Bronchial epithelial cell (primary cell): ENCODE data around the gene RNF224. TPM values are rescaled to one million over a fixed set of nuclear protein-coding genes. Genes with fewer than 3 reads are reported as not detected.

Experiments used
- DNase-seq: peaks from one replicate; pipeline ENCODE4 v3.0.0-alpha.2; 2010; ENCODE audit warnings: low read depth
- FAIRE-seq: peaks from 2 replicates; lab custom pipeline; 2011; peaks lifted over from hg19 to GRCh38; lab: Jason Lieb, UNC
- H3K27me3 ChIP-seq: 2 replicates; pipeline ENCODE4 v1.5.1; 2011; ENCODE audit warnings: low read length; ENCODE audit not compliant: control insufficient read depth, insufficient read depth
- H3K36me3 ChIP-seq: 2 replicates; pipeline ENCODE4 v1.5.1; 2011; ENCODE audit warnings: low read length; ENCODE audit not compliant: control insufficient read depth, insufficient read depth
- H3K4me3 ChIP-seq: 2 replicates; pipeline ENCODE4 v1.5.1; 2011; ENCODE audit warnings: mild to moderate bottlenecking, low read depth, low read length, control low read depth
- CTCF ChIP-seq: IDR thresholded peaks from 2 replicates; pipeline ENCODE4 v1.5.1; 2011; ENCODE audit warnings: mild to moderate bottlenecking, moderate library complexity, low read length, control low read depth, inconsistent platforms; ENCODE audit not compliant: insufficient read depth, severe bottlenecking
- total RNA-seq: library from RNA; depleted of rRNA; stranded (reverse); fragments of >200 nt; gene quantifications from 2 replicates; pipeline ENCODE4 v1.2.1, GENCODE V29; 2014

Gene RNF224
- total RNA-seq, 1 donor from 2014 or later = under 0.01 TPM

- DNase-seq = no peak
- no peak for FAIRE-seq
- Histone ChIP-seq H3K4me3 (no peak overlapping the region), H3K27me3 (no peaks in the 10 kb centered on the region), H3K36me3 (no peaks in the 10 kb centered on the region)
- TF ChIP-seq CTCF = no peak
Observed at GRCh38 chr9:137198902-137199283, 28.4 kb upstream of the RNF224 start.

DNA sequence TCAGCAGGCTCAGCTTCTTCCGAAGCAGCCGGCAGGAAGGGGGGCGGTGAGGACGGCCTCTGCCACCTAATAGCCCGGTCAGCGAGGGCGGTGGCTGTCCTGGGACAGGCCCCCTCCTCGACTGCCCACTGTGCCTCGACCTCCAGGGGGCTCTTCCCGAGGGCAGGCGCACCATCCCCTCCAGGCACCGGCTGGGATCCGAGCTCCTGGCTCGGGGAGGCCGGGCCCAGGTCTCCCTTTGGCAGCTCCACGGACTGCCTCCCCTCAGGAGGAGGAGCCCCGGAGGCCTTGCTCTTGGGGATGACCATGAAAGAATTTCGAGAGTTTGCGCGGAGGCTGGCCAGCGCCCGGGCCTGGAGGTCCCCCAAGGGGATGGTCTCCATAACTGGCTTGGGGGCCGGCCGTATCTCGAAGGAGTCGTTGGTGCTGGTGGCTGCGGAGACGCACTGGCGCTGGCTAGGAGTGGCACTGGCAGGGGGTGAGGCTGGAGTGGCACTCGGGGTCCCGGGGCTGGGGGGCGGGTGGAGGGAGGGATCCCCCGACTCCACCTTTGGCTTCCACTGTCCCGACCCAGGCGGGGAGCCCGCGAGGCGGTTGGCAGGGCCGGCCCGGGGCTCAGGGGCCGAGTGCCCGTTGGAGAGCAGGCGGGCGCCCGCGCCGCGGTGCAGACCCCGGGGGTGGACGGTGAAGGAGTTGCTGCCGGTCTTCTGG lies 27.7 kb upstream of the RNF224 start:
- DNase-seq (no peak), FAIRE-seq (no peak)
- Histone ChIP-seq H3K36me3 (no peaks in the 10 kb centered on the region), H3K4me3 (peak overlapping the region; percentile 33), H3K27me3 (no peaks in the 10 kb centered on the region)
- TF ChIP-seq CTCF = no peak

GRCh38 chr9:137200311-137201204 lies 26.7 kb upstream of the RNF224 start, which contains the start of gene TPRN:
TPRN (minus strand) TSS chr9:137200741; CDS start chr9:137200711, 30 bp downstream.
- Histone ChIP-seq H3K27me3 (no peaks in the 10 kb centered on the region), H3K4me3 (peak within 1 kb of the TSS; percentile 58), H3K36me3 (no peaks in the 10 kb centered on the region)
- TF ChIP-seq CTCF = no peak
- peak; percentile 92 for DNase-seq
- no peak for FAIRE-seq

- peak overlapping the region; percentile 58 for H3K4me3 ChIP-seq
- H3K27me3 ChIP-seq = no peaks in the 10 kb centered on the region
- TF ChIP-seq CTCF = no peak
- DNase-seq = no peak
- FAIRE-seq = no peak
- no peaks in the 10 kb centered on the region for H3K36me3 ChIP-seq
Observed at GRCh38 chr9:137201205-137201868, 26.0 kb upstream of the RNF224 start.

GRCh38 chr9:137202966-137203365 lies 24.3 kb upstream of the RNF224 start:
- DNase-seq (no peak), FAIRE-seq (no peak)
- TF ChIP-seq CTCF = no peak
- Histone ChIP-seq H3K27me3 (no peaks in the 10 kb centered on the region), H3K4me3 (no peak overlapping the region), H3K36me3 (peaks cover 2% of the 10 kb centered on the region)
